ENCODE results near the gene TMTC4. TPM values are rescaled to one million over a fixed set of nuclear protein-coding genes. Genes with fewer than 3 reads are reported as not detected.
"Not testable (repeated sequence)": the region's sequence is repeated elsewhere in the genome, so short reads cannot be mapped to it uniquely, and the experiment has no call there.

The TMTC4 gene
- total RNA-seq (2014; rRNA removed): 8.7 and 13.0 TPM in 2 replicates
- polyA plus RNA-seq (2012): 3.4 TPM

- no peak for DNase-seq (ENCODE audit: low read depth)
Observed at GRCh38 chr13:100674572-100674871, at the start of gene TMTC4. Gene TMTC4 (minus strand): TSS chr13:100674795. CDS start chr13:100670362, 4,433 bp downstream.

GRCh38 chr13:100722517-100722916 lies 47.9 kb upstream of the TMTC4 start:
- DNase-seq (ENCODE audit: low read depth): no peak

DNA sequence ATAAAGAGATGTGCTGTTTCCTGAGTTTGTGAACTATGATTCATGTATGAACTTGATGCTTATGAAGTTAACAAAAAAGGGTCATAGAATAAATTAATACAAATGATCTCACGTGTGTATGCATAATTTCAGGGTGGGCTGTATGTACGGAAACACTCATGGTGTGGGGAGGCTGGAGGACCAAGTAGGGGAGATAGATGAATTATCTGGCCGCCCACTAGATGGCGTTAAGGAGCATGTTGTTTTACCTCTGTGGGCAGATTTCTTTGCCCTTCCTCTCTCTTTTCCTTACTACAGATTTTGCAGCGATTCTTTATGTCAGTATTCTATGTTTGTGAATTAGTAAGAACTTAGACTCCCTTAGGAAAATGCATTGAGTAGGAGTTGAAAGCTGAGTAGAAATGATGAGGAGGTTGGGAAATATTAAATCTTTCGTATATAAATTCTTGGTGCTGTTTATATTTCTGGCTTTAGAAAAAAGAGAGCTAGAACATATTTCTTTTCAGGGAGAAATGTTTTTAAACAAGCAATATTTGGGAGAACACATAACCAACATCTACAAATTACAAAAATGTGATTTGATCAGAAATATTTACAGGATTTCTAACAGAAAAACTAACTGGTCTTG lies 47.4 kb upstream of the TMTC4 start:
- DNase-seq (ENCODE audit: low read depth): peak; percentile 34

- no peak for DNase-seq (ENCODE audit: low read depth)
Observed at GRCh38 chr13:100715604-100716003, 41.0 kb upstream of the TMTC4 start.

- DNase-seq (ENCODE audit: low read depth): no peak
Observed at GRCh38 chr13:100714478-100714877, 39.9 kb upstream of the TMTC4 start.

GRCh38 chr13:100710176-100710575 lies 35.6 kb upstream of the TMTC4 start:
- no peak for DNase-seq (ENCODE audit: low read depth)

DNA sequence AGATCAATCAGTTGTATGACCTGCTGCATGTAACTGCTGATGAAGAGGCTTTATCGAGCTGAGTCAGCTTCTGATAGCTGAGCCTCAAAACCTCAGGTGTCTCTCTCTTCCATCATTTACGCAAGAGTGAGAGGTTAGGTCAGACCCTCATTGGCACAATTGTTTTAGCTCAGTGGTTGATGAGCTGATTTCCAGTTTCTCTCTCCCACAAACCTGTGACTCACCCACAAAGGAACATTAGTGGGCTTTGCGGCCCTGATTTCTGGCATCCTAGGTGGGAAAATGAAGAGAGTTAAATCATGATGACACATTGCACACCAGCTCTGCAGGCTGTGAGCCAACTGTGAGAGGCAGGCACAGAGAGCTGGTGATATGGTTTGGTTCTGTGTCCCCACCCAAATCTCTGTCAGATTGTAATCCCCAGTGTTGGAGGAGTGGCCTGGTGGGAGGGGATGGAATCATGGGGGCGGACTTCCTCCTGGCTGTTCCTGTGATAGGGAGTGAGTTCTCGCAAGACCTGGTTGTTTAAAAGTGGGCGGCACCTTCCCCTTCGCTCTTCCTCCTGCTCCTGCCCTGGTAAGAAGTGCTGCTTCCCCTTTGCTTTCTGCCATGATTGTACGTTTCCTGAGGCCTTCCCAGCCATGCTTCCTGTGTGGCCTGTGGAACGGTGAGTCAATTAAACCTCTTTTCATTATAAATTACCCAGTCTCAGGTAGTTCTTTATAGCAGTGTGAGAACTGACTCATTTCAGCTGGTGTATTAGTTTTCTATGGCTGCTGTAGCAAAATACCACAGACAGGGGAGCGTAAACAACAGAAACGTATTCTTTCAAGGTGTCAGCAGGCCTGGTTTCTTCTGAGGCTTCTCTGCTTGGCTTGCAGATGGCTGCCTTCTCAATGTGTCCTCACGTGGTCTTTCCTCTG lies 33.5 kb upstream of the TMTC4 start:
- peak; percentile 63 for DNase-seq (ENCODE audit: low read depth)

- DNase-seq (ENCODE audit: low read depth): not testable (repeated sequence)
Observed at GRCh38 chr13:100698331-100698730, 23.7 kb upstream of the TMTC4 start.

GRCh38 chr13:100695509-100695773 lies 20.8 kb upstream of the TMTC4 start:
- DNase-seq (ENCODE audit: low read depth): no peak

DNA sequence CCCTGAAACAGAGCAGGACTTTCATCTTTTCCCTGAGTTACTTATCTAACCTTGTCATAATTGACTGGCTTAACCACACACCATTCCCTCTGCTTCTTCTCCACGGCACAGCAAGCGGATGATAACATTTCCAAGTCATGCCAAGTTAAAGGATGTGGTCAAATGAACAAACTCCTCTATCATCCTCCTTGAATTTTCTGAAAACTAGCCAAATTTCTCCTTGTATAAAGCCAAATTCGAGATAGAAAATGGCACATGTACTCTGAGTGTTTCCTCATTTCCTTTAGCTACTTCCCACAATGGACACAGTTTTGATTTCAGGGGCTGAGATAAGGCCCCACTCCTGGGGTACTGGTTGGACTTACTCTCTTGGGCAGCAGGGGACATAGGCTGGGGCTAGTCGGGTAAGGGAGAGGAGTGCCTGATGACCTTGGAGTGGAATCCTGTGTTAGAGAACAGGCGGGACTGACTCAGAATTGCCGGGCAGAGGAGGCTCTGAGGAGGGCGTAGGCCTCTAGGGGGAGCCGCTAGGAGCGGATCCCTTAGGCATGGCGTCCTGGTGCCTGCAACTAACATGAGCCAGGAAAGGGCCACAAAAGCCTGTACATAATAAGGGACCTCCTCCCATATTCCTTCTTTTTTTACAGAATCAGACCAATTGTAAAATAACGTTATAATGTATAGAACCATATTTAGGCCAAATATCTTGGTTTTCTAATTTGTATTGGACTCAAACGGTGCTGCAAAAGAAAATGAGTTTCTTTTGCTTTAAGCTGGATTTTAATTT lies 20.3 kb upstream of the TMTC4 start:
- DNase-seq (ENCODE audit: low read depth): peak; percentile 82

- DNase-seq (ENCODE audit: low read depth): no peak
Observed at GRCh38 chr13:100689191-100689590, 14.6 kb upstream of the TMTC4 start.

GRCh38 chr13:100680131-100680530 lies 5.5 kb upstream of the TMTC4 start:
- no peak for DNase-seq (ENCODE audit: low read depth)

DNA sequence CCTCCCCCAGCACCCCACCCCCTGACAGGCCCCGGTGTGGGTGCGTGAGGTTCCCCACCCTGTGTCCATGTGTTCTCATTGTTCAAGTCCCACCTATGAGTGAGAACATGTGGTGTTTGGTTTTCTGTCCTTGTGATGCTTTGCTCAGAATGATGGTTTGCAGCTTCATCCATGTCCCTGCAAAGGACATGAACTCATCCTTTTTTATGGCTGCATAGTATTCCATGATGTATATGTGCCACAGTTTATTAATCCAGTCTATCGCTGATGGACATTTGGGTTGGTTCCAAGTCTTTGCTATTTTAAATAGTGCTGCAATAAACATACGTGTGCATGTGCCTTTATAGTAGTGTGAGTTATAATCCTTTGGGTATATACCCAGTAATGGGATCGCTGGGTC lies 2.5 kb upstream of the TMTC4 start:
- not testable (repeated sequence) for DNase-seq (ENCODE audit: low read depth)

GRCh38 chr13:100675661-100676129 lies 1.1 kb upstream of the TMTC4 start:
- DNase-seq (ENCODE audit: low read depth): no peak

DNA sequence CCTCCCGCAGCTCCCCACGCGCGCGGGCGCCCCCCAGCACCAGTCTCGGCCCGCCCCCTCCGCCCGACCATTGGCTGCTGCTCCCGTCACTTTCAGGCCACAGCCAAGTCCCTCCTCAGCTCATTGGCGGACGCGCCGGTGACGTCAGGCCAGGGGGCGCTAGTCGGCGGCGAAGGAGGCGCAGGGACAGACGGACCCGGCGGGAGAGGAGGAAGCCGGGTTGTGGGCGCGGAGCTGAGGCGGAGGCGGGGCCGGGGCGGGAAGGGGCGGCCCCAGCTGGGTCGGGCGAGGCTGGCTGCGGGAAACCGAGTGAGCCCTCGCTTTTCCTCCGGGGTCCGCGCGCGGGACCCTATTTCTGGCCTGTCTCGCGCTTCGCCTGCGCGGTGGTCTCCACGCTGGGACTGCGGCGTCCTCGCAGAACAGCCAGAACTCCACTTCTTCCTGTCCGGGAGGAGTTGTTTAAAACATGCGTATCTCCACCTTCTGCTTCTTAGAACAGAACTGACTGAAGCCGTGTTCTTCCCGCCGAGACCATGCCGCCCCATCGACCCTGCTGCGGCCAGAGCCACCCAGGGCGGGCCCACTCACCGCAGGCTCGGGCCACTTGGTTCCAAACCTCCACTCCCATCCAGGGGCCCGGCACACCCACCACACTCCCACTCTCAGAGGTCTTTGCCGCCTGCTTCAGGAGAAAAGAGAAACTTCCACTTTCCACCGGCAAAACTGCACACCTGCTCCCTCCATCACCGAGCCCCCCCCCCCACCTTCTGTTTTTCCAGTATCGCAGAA lies 471 bp upstream of the TMTC4 start:
- DNase-seq (ENCODE audit: low read depth): peak; percentile 94

- peak; percentile 80 for DNase-seq (ENCODE audit: low read depth)
Observed at GRCh38 chr13:100673713-100674571, 653 bp downstream of the TMTC4 start.

DNA sequence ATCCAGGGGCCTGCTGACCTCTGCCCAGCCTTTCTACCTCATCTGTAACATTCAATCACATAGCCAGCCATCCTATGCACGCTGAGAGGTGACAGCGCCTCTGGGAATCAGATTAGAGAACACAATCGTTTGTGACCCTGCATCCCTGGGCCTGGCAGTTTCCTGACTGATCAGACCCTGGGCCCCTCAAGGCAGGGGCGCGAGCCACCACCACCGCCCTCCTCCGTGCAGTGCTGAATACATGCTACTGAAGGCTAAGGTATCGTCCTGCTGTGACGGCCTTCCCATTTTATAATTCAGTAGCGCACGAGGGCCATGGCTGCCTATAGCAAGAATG lies 1.3 kb downstream of the TMTC4 start:
- DNase-seq (ENCODE audit: low read depth): no peak

GRCh38 chr13:100671389-100672182 lies 3.0 kb downstream of the TMTC4 start:
- DNase-seq (ENCODE audit: low read depth): no peak

GRCh38 chr13:100668408-100668807 lies 6.2 kb downstream of the TMTC4 start:
- DNase-seq (ENCODE audit: low read depth): no peak

DNA sequence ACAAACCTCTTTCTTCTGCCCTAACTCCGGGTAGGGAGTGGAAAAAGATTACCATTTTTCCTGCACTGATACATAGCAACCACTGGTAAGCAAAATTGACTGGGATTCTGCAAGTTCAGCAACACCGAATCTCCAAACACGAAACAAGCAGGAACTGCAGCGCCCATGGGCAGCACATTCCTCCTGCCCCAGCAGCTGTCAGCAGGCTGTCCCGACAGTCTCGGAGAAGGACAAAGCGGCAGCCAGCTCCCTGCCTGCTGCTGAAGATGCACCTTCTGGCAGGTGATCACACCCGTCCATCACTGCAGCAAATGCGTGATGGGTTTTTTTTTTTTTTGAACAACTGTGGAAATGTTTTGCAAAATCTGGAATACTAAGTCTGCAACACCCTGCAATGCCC lies 6.7 kb downstream of the TMTC4 start:
- DNase-seq (ENCODE audit: low read depth): no peak

All from LHCN-M2 (cell line).